ENCODE data around the gene PEX11G.
"Not testable (repeated sequence)": the region's sequence is repeated elsewhere in the genome, so short reads cannot be mapped to it uniquely, and the experiment has no call there.

Gene PEX11G

GRCh38 chr19:7463575-7463974, 25.3 kb downstream of the PEX11G start:
- no peak for DNase-seq

DNA sequence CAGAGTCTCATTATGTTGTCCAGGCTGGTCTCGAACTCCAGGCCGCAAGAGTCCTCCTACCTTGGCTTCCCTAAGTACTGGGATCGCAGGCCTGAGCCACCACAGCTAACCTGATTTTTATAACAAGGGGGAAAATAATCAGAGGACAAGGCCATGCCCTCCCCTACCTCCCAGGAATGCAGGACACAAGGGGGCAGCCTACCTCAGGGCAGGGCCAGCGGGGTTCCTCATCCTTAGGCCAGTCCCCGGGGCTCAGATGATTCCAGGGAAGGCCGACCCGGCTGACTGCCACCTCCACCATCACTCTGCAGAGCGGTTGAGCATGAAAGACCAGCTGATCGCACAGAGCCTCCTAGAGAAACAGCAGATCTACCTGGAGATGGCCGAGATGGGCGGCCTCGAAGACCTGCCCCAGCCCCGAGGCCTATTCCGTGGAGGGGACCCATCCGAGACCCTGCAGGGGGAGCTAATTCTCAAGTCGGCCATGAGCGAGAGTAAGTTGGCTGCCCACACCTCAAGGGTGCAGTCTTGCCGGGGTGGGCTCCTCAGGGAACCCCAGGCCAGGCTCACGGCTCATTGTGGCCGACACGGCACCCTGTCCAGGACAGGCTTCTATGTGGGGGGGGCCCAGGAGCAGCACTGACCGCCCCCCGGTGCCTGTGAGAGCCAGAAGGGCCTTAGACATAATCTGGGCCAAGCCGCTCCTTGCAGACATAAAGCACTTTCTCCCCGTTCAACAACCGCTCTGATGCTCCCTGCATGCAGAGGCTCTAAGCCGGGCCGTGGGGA, 26.8 kb downstream of the PEX11G start:
- DNase-seq = no peak

DNA sequence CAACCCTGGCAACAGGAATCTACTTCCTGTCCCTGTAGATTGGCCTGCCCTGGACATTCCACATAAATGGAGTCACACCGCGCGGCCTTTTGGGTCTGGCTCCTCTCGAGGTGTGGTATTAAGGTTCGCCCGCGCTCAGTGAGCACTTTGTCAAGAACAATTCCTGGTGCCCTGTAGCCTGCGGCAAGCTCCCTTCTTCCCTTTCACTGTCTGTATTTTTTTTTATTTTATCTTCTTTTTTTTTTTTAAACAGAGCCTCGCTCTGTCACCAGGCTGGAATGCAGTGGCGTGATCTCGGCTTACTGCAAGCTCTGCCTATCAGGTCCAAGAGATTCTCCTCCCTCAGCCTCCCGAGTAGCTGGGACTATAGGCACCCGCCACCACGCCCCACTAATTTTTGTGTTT, 28.3 kb downstream of the PEX11G start:
- no peak for DNase-seq

DNA sequence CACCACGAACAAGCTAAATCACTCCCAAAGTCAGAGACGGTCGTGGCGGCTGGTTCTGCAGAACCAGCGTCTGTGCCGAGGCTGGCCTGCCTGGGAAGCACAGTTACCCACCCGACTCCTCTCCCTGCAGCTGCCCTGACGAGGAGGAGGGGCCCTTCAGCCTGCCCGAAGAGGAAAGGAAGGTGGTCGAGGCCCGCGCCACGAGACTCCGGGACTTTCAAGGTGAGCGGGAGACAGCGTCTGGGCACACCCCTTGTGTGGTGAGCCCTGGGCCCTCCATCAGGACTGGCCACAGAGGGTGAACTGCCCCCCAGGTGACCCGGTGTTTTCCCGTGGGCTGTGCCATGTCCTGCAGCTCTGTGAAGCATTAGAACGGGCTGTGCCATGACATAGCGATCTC, 29.1 kb downstream of the PEX11G start:
- no peak for DNase-seq

DNA sequence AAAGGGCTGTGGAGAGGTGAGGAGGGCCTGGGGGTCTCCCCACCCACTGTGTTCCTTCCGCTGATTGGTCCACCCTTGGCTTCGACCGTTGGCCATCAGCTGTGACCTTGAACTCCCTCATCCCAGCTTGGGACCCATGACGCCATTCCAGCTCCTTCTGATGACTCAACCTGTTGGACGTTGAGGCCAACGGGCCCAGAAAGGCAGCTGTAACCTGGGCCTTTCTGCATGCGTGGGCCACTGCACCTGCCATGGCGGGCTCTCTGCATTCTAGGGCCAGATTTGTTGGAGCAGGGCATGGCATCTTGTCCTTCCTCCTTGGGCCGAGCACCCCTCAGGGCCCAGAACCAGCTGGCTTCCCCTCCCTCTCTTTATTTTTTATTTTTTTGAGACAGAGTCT, 30.2 kb downstream of the PEX11G start:
- no peak for DNase-seq

DNA sequence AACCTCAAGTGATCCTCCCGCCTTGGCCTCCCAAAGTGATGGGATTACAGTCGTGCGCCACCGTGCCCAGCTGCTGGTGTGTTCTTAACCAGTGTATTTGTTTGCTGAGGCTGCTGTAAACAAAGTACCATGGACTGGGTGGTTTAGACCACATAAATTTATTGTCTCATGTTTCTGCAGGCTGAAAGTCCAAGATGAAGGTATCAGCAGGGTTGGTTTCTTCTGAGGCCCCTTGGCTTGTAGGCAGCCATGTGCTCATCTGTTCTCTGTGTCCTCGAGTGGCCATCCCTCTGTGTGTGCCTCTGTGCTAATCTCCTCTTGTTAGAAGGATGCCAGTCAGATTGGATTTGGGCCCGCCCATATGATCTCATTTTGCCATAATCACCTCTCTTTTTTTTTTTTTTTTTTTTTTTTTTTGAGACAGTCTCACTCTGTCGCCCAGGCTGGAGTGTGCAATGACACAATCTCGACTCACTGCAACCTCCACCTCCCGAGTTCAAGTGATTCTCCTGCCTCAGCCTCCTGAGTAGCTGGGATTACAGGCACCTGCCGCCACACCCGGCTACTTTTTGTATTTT, 31.8 kb downstream of the PEX11G start:
- no peak for DNase-seq

- no peak for DNase-seq
Measured at GRCh38 chr19:7455600-7456296, 33.1 kb downstream of the PEX11G start.

GRCh38 chr19:7454998-7455397, 33.8 kb downstream of the PEX11G start:
- no peak for DNase-seq

DNA sequence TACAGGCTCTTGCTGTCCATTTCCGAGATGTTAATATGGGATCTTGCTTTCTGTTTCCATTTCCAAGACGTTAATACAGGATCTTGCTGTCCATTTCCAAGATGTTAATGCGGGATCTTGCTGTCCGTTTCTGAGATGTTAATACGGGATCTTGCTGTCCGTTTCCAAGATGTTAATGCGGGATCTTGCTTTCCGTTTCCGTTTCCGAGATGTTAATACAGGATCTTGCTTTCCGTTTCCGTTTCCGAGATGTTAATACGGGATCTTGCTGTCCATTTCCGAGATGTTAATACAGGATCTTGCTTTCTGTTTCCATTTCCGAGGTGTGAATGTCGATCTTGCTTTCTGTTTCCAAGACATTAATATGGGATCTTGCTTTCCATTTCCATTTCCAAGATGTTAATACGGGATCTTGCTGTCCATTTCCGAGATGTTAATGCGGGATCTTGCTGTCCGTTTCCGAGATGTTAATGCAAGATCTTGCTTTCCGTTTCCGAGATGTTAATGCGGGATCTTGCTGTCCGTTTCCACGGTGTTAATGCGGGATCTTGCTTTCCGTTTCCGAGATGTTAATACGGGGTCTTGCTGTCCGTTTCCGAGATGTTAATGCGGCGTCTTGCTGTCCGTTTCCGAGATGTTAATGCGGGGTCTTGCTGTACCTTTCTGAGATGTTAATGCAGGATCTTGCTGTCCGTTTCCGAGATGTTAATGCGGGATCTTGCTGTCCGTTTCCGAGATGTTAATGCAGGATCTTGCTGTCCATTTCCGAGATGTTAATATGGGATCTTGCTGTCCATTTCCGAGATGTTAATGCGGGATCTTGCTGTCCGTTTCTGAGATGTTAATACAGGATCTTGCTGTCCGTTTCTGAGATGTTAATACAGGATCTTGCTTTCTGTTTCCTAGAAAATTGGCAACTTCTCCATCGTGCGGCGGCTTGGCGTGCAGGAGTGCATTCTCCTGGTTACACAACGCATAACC, 38.3 kb downstream of the PEX11G start:
- DNase-seq = peak; percentile 28

DNA sequence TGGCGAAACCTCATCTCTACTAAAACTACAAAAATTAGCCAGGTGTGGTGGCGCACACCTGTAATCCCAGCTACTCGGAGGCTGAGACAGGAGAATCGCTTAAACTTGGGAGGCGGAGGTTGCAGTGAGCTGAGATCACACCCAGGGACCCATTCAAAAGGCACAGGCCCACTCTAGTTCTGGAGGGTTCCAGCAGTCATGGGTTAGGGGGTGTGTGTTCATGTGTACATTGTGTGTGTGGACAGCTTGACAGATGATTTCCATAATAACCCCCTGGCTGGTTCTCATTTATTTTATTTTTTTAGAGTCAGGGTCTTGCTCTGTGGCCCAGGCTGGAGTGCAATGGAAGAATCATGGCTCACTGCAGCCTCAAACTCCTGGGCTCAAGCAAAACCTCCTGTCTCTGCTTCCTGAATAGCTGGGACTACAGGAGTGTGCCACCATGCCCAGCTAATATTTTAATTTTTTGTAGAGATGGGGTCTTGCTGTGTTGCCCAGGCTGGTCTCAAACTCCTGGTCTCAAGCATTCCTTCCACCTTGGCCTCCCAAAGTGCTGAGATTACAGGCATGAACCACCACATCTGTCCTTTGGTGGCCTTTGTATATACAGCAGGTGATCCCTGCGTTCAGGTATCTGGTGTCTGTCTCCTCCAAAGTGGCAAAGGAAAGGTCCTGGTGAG, 39.3 kb downstream of the PEX11G start:
- not testable (repeated sequence) for DNase-seq

GRCh38 chr19:7447648-7448047, 41.2 kb downstream of the PEX11G start:
- DNase-seq = no peak

DNA sequence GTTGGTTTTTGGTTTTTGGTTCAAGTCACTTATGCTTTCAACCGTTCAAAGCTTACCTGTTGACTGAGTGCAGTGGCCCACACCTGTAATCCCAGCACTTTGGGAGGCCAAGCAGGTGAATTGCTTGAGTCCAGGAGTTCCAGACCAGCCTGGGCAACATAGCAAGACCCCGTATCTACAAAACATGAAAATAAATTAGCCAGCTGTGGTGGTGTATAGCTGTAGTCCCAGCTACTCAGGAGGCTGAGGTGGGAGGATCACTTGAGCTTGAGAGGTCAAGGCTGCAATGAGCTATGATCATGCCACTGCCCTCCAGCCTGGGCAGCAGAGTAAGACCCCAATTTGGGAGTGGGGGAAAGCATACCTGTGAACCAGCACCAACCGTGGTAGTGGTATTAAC, 43.7 kb downstream of the PEX11G start:
- DNase-seq = no peak

GRCh38 chr19:7444042-7444441, 44.8 kb downstream of the PEX11G start:
- DNase-seq = no peak

GRCh38 chr19:7442423-7442822, 46.4 kb downstream of the PEX11G start:
- no peak for DNase-seq

DNA sequence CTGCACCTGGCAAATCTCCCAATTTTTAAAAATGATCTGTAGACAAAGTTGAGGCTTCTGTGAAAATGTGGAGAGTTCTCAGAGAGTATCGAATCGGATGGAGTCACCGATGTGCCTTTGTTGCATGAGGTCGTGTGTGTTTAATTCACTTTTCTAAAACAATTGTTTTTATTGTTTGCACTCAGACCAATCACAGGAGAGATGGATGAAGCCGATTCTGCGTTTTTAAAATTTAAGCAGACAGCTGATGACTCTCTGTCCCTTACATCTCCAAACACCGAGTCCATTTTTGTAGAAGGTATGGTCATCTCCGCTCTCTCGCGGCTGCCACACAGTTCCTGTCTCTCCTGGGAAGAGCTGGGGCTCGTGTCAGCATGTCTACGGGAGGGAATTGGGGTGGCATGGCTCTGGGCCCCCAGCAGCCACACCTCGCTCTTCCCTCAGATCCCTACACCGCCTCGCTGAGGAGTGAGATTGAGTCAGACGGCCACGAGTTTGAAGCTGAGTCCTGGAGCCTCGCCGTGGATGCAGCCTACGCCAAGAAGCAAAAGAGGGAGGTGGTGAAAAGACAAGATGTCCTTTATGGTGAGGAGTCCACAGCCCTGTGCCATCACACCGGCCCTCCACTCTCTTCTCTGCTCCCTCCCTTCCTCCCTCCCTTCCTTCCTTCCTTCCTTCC, 47.2 kb downstream of the PEX11G start:
- no peak for DNase-seq

- no peak for DNase-seq
Measured at GRCh38 chr19:7440188-7440975, 48.5 kb downstream of the PEX11G start.

DNA sequence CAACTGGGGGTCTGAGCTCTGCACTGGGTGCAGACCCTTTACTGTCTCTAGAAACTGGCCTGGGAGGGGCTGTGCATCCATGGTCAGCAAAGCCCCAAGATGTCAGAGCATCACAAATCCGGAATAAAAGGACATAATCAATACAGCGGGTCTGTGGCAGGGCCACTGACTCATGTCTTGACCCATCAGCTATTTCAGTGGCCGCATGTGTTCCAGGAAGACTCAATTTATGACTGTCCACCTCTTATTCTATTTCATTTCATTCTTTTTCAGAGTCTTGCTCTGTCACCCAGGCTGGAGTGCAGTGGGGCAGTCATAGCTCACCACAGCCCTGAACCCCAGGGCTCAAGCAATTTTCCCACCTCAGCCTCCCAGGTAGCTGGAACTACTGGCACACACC, 53.2 kb downstream of the PEX11G start:
- DNase-seq = no peak

- DNase-seq = no peak
Measured at GRCh38 chr19:7434391-7434790, 54.4 kb downstream of the PEX11G start.

DNA sequence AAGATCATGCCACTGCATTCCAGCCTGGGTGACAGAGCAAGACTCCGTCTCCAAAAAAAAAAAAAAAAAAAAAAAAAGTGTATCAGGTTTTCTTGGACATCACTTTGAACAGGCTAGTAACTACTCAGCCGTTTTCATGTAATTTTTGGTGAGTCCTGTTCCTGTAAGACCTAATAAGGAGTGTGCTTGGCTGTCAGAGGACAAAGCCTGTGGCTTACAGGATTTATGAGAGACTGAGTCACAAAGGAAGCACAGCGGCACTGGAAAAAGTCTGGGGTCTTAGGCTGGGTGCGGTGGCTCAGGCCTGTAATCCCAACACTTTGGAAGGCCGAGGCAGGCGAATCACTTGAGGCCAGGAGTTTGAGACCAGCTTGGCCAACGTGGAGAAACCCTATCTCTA, 55.4 kb downstream of the PEX11G start:
- not testable (repeated sequence) for DNase-seq

DNA sequence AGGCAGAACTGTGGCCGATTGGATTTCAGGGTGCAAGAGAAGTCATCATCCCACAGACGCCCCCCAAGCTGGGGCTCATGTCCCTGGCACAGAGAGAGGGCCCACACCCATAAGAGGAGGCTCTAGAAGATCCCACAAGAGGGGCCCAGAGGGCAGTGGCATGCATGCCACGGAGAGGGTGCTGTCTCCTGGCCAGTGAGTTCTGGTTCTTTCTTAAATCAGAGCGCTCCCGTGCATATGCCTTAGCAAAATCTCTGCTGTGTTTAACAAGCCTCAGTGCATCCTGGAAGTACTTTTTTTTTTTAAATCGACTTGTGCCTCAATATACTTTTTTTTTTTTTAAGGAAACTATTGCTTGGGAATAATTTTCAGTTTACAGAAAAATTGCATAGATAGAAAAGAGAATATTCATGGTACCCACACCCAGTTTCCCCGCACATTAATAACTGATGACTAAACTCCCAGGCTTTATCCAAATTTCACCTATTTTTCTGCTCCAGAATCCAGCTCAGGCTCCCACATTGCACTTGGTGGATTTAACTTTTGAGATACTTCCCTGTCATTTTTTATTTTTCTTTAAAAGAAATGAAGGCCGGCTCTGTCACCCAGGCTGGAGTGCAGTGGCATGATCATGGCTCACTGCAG, 59.1 kb downstream of the PEX11G start:
- DNase-seq = no peak

Data from hematopoietic multipotent progenitor cell treated with erythropoietin and hydrocortisone succinate and interleukin-3 and kit ligand, for 6 days (in vitro differentiated cells).